BLaER1 treated with 17β-estradiol and CSF1 and Interleukin-3, amounts not matched to agents 10 nM and 100 nM (cell line): ENCODE measurements around the gene PABPN1L.

ENCODE experiments used
- H3K27ac ChIP-seq, 11 experiments: shearing (Covaris generic); formaldehyde crosslinking; 2 replicates each; pipeline ENCODE4 v1.8.1; 2022
- H3K27me3 ChIP-seq, 11 experiments: shearing (Covaris generic); formaldehyde crosslinking; 2 replicates each; pipeline ENCODE4 v1.8.1; 2022
- H3K36me3 ChIP-seq, 11 experiments: shearing (Covaris generic); formaldehyde crosslinking; 2 replicates each; pipeline ENCODE4 v1.8.1; 2022
- H3K4me1 ChIP-seq, 10 experiments: shearing (Covaris generic); formaldehyde crosslinking; 2 replicates each; pipeline ENCODE4 v1.8.1; 2022
- H3K4me2 ChIP-seq, 11 experiments: shearing (Covaris generic); formaldehyde crosslinking; 2 replicates each; pipeline ENCODE4 v1.8.1; 2022
- H3K4me3 ChIP-seq, 10 experiments: shearing (Covaris generic); formaldehyde crosslinking; 2 replicates each; pipeline ENCODE4 v1.8.1; 2022
- H3K9ac ChIP-seq, 11 experiments: shearing (Covaris generic); formaldehyde crosslinking; 2 replicates each; pipeline ENCODE4 v1.8.1; 2022
- H3K9me3 ChIP-seq, 11 experiments: shearing (Covaris generic); formaldehyde crosslinking; replicated peaks in 1 of 11; 2 replicates each; pipeline ENCODE4 v1.8.1; 2022
- H4K20me1 ChIP-seq, 11 experiments: shearing (Covaris generic); formaldehyde crosslinking; 2 replicates each; pipeline ENCODE4 v1.8.1; 2022
- Cebpa-rat ChIP-seq, 11 experiments: shearing (Covaris generic); IDR thresholded peaks; 2 replicates each; pipeline ENCODE4 v1.8.1; 2022

The PABPN1L gene

DNA sequence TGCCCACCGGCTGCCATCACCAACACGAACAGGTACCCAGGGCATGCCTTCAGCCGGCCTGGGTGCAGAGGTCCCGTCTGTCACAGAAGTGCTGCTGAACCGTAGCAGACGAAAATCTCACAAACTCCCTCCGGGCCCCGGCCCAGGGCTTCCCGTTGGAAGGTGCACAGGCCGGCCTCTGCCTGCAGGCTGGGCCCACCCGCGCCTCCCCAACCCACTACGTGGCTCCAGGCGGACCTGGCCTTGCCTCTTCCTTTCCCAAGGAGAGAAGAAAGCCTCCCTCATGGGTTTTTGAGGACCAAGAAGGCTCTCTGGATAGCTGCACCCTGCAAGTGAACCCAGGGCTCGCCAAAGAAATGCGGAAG, 45.5 kb upstream of the PABPN1L start:
- H3K4me3 ChIP-seq = no peak overlapping the region; a peak in 1 of 20 replicates
- peak overlapping the region in 7 of 11 experiments; percentile 16 to 59 (median 50); a peak in 10 of 22 replicates for H3K9ac ChIP-seq
- peak overlapping the region in 9 of 11 experiments; percentile 16 to 92 (median 89); a peak in 18 of 22 replicates for H3K4me2 ChIP-seq
- TF ChIP-seq Cebpa-rat (IDR thresholded peaks at IDR 0.05) = no peak
- peak overlapping the region in 4 of 11 experiments; percentile 23 to 60 (median 34); a peak in 6 of 22 replicates for H3K27ac ChIP-seq
- H3K4me1 ChIP-seq = peaks cover 8 to 91% (median 85%) of the 10 kb centered on the region in 10 experiments
- H4K20me1 ChIP-seq = peaks cover 66 to 91% (median 85%) of the 10 kb centered on the region in 11 experiments
- peaks cover 0 to 12% (median 3%) of the 10 kb centered on the region in 11 experiments; a peak in 10 of 22 replicates for H3K36me3 ChIP-seq
- H3K27me3 ChIP-seq = peaks cover 0 to 21% (median 0%) of the 10 kb centered on the region in 11 experiments; a peak in 2 of 22 replicates
- H3K9me3 ChIP-seq = peaks cover 0 to 10% (median 0%) of the 10 kb centered on the region in 11 experiments; a peak in 2 of 22 replicates

DNA sequence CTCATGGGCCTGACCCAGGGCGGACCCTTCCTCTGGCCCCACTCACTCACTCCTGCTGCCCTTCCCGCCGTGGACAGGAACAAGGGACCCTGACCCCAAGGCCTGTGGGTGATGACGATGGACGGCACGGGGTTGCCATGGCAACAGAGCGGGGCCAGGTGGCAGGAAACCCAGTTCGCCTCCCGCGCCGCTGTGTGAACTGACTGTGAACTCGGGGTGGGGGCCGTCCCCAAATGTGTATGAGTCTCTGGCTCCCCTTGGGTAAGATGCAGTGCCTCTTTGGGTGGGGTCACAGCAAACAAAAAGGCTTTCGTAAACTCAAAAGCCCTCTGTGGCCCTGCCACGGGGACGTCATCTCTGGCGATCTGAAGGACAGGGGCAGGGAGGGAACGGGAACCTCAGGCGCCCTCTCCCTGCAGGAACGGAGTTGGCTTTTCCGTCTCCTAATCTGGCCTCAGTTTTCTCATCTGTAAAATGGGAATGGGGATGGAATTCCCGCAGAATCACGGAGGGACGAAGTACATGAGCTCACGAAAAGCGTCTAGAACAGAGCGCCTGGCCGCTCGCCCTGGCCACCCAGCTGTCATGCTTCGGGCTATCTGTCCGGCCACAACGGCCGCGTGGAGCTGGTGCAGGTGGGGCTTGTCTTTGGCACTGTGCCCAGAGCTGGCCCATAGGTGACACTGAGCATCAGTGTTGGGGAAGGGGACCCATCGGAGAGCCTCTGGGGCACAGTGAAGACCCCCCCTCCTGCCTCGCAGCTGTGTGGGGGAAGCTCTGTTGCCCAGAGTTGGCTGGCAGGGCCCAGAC, 44.9 kb upstream of the PABPN1L start:
- Histone ChIP-seq H3K4me2 (peak overlapping the region in 9 of 11 experiments; percentile 16 to 92 (median 89); a peak in 18 of 22 replicates), H3K4me3 (no peak overlapping the region), H3K27ac (peak overlapping the region in 4 of 11 experiments; percentile 24 to 60 (median 40); a peak in 8 of 22 replicates), H4K20me1 (peaks cover 69 to 92% (median 89%) of the 10 kb centered on the region in 11 experiments), H3K36me3 (peaks cover 0 to 12% (median 3%) of the 10 kb centered on the region in 11 experiments; a peak in 10 of 22 replicates), H3K4me1 (peaks cover 5 to 91% (median 85%) of the 10 kb centered on the region in 10 experiments; a peak in 18 of 20 replicates), H3K9me3 (peaks cover 0 to 10% (median 0%) of the 10 kb centered on the region in 11 experiments; a peak in 2 of 22 replicates), H3K9ac (peak overlapping the region in 6 of 11 experiments; percentile 16 to 59 (median 53); a peak in 8 of 22 replicates), H3K27me3 (peaks cover 0 to 20% (median 0%) of the 10 kb centered on the region in 11 experiments; a peak in 2 of 22 replicates)
- TF ChIP-seq Cebpa-rat (IDR thresholded peaks at IDR 0.05) = no peak

DNA sequence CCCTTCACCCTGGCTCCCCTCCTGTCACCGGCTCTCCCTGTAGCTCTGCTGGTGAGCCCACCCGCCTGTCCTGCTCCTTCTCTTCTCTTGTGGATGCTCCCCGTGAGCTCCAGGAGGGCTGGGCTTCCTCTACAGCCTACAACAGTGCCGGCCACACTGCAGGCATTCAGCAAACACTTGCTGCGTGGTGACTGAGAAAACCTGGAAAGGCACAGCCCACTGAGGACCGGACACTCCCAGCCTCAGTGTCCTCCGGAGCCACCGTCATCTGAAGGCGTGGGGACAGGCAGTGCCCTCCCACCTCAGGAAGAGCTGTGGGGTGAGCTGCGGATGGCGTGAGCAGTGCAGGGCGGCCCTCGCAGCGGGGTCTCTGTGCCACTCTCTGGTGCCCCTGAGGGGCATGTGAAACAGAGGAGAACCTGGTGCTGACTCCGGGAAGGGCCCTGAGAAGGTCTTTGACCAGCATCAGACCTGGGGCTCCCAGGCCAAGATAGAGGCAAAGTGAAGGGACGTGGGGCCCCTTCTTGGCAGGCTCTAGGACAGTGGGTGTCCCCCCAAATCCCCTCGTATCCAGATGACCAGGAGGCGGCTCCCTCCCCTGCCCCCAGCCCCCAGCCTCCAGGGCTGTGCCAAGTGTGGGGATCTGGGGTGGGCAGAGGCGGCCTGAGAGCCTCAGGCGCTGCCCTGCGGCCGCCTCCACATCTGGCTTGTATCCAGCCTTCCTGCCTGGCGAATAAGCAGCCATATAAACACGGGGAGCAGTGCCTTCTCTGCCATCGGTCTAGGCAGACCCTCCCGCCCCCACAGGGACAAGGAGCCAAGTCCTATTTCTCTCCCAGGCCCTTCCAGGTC, 44.0 kb upstream of the PABPN1L start:
- H3K27ac ChIP-seq = peak overlapping the region in 4 of 11 experiments; percentile 24 to 60 (median 40); a peak in 4 of 22 replicates
- peaks cover 77 to 92% (median 91%) of the 10 kb centered on the region in 11 experiments for H4K20me1 ChIP-seq
- H3K4me3 ChIP-seq = no peak overlapping the region
- peaks cover 0 to 20% (median 0%) of the 10 kb centered on the region in 11 experiments; a peak in 2 of 22 replicates for H3K27me3 ChIP-seq
- H3K9me3 ChIP-seq = peaks cover 0 to 10% (median 0%) of the 10 kb centered on the region in 11 experiments; a peak in 2 of 22 replicates
- peaks cover 5 to 91% (median 84%) of the 10 kb centered on the region in 10 experiments; a peak in 17 of 20 replicates for H3K4me1 ChIP-seq
- TF ChIP-seq Cebpa-rat (IDR thresholded peaks at IDR 0.05) = no peak
- H3K9ac ChIP-seq = peak overlapping the region in 3 of 11 experiments; percentile 50 to 59 (median 58); a peak in 4 of 22 replicates
- H3K36me3 ChIP-seq = peaks cover 0 to 12% (median 3%) of the 10 kb centered on the region in 11 experiments; a peak in 10 of 22 replicates
- H3K4me2 ChIP-seq = peak overlapping the region in 9 of 11 experiments; percentile 16 to 92 (median 89); a peak in 16 of 22 replicates

DNA sequence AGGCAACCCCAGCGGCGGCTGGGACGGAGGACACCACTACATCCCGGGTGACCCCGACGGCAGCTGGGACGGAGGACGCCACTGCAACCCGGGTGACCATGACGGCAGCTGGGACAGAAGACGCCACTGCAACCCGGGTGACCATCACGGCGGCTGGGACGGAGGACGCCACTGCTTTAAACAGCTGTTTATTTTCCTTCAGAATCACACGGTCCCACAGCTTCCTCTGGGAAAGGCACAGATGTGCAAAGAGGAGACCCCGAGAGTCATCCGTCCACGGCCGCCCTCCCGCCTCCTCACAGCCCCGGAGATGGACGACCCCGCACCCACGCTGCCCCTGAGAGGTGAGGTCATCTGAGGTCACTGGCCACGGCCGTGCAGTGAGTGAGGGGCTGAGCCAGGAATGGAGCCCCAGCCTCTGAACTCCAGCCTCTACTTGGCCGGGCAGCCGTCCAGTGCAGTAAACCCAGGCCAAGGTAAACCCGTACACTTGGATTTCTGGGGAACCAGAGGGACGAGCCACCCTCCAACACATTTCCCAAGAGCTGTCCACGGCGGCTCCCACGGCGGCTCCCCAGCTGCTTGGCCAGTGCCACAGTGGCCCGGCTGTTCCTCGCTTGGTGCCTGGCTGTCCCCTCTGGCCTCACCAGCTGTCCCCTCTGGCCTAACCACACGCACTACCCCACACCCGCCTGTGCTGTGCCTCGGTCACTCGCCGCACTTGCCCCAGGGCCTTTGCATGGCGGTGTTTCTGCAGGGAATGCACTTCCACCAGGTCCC, 43.2 kb upstream of the PABPN1L start:
- Histone ChIP-seq H3K4me3 (no peak overlapping the region), H3K27me3 (peaks cover 0 to 20% (median 0%) of the 10 kb centered on the region in 11 experiments; a peak in 2 of 22 replicates), H3K9me3 (peaks cover 0 to 10% (median 0%) of the 10 kb centered on the region in 11 experiments; a peak in 2 of 22 replicates), H3K27ac (no peak overlapping the region), H3K36me3 (peaks cover 0 to 12% (median 3%) of the 10 kb centered on the region in 11 experiments; a peak in 10 of 22 replicates), H4K20me1 (peaks cover 84 to 99% (median 98%) of the 10 kb centered on the region in 11 experiments), H3K4me2 (peak overlapping the region in 4 of 11 experiments; percentile 20 to 61 (median 45); a peak in 3 of 22 replicates), H3K9ac (no peak overlapping the region), H3K4me1 (peaks cover 5 to 98% (median 90%) of the 10 kb centered on the region in 10 experiments; a peak in 19 of 20 replicates)
- no peak for TF ChIP-seq Cebpa-rat (IDR thresholded peaks at IDR 0.05)

DNA sequence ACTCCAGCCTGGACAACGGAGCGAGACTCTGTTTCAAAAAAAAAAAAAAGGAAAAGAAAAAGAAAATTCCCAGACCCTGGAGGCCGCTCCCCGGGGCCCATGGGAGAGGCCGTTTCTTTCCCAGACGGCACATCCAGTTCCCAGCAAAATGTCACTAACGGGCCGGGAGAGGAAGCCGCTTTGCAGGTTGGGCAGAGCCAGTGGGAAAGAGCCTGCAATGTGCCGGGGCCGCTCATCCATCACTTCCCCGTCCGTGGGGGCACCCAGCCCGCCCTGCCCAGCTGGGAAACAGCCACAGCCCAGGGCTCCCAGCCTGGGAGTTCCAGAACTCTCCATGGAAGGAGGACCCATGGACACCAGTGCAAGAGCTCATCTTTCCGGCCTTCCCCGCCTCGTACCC, 41.8 kb upstream of the PABPN1L start:
- Histone ChIP-seq H3K36me3 (peaks cover 0 to 7% (median 0%) of the 10 kb centered on the region in 11 experiments; a peak in 8 of 22 replicates), H3K9ac (no peak overlapping the region), H3K27ac (no peak overlapping the region), H3K27me3 (0 out of 22 replicates have a peak, but pooled peaks cover 0 to 13% (median 0%) of the 10 kb centered on the region in 11 experiments), H3K4me1 (peaks cover 5 to 96% (median 82%) of the 10 kb centered on the region in 10 experiments; a peak in 19 of 20 replicates), H3K4me2 (peak overlapping the region in 8 of 11 experiments; percentile 17 to 61 (median 48); a peak in 12 of 22 replicates), H3K9me3 (peaks cover 0 to 2% (median 0%) of the 10 kb centered on the region in 11 experiments; a peak in 2 of 22 replicates), H3K4me3 (no peak overlapping the region), H4K20me1 (peaks cover 91 to 98% (median 95%) of the 10 kb centered on the region in 11 experiments)
- no peak for TF ChIP-seq Cebpa-rat (IDR thresholded peaks at IDR 0.05)

DNA sequence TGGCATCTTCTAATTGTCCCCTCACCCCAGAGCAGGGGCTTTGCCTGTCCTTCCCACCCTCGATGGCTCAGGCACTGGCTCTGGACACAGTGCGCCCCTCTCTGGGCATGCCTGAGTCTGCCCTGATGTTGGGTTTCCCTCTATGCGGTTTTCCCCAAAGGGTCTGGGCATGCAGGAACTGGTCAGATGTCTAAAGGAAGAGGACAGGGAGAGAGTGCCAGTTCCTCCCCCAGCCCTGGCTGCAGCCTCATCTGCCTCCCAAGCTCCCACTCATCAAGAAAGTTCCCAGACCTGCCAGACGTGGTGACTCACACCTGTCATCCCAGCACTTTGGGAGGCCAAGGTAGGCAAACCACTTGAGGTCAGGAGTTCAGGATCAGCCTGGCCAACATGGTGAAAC, 41.3 kb upstream of the PABPN1L start:
- Histone ChIP-seq H3K9me3 (no peaks in the 10 kb centered on the region), H3K27ac (0 out of 22 replicates have a peak overlapping the region, but pooled peaks of 1 of the 11 experiments have one; percentile 18), H4K20me1 (peaks cover 91 to 98% (median 96%) of the 10 kb centered on the region in 11 experiments), H3K4me3 (no peak overlapping the region), H3K9ac (no peak overlapping the region), H3K4me2 (peak overlapping the region in 10 of 11 experiments; percentile 9 to 61 (median 46); a peak in 17 of 22 replicates), H3K4me1 (peaks cover 5 to 96% (median 82%) of the 10 kb centered on the region in 10 experiments), H3K36me3 (peaks cover 0 to 5% (median 0%) of the 10 kb centered on the region in 11 experiments; a peak in 5 of 22 replicates), H3K27me3 (0 out of 22 replicates have a peak, but pooled peaks cover 0 to 8% (median 0%) of the 10 kb centered on the region in 11 experiments)
- no peak for TF ChIP-seq Cebpa-rat (IDR thresholded peaks at IDR 0.05)

DNA sequence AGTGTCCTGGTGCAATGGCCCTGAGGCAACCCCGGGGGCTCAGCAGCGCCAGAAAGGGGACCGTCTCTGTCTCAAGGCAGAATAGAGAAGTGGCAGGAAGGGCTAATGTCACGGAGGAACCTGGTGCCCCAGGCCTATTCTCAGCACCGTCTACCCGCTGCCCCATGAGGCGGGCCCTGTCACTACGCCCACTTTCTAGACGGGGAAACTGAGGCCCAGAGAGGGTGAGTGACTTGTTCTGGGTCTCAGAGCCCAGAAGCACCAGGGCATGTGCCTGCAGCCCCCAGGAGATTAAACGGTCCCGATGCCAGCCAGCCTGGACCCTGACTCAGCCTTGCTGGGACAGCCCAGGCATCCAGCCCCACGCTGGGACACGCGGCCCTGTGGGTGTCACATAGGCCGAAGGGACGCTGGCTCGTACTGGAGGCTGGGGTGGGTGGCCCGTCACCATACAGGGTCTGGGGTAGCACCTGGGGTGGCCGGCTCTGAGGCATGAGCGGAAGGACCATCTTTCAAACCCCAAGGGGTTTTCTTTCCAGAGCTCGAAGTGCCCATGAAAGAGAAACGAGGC, 40.2 kb upstream of the PABPN1L start:
- no peak for TF ChIP-seq Cebpa-rat (IDR thresholded peaks at IDR 0.05)
- peak overlapping the region in 8 of 11 experiments; percentile 40 to 61 (median 54); a peak in 15 of 22 replicates for H3K4me2 ChIP-seq
- H3K27me3 ChIP-seq = 0 out of 22 replicates have a peak, but pooled peaks cover 0 to 2% (median 0%) of the 10 kb centered on the region in 11 experiments
- H3K4me1 ChIP-seq = peaks cover 14 to 96% (median 82%) of the 10 kb centered on the region in 10 experiments
- peaks cover 0 to 7% (median under 1%) of the 10 kb centered on the region in 11 experiments; a peak in 6 of 22 replicates for H3K36me3 ChIP-seq
- H3K9ac ChIP-seq = 0 out of 22 replicates have a peak overlapping the region, but pooled peaks of 1 of the 11 experiments have one; percentile 16
- no peaks in the 10 kb centered on the region for H3K9me3 ChIP-seq
- no peak overlapping the region for H3K4me3 ChIP-seq
- H4K20me1 ChIP-seq = peaks cover 90 to 98% (median 96%) of the 10 kb centered on the region in 11 experiments
- peak overlapping the region in 1 of 11 experiments; percentile 7; a peak in 1 of 22 replicates for H3K27ac ChIP-seq
